Activated CD8-positive, alpha-beta memory T cell treated with anti-CD3 and anti-CD28 coated beads for 24 hours (primary cell): ENCODE measurements around the gene PSME2.

ENCODE experiments used
- DNase-seq: peaks from one replicate; pipeline ENCODE4 v3.0.0-alpha.2; 2020

Gene PSME2

DNA sequence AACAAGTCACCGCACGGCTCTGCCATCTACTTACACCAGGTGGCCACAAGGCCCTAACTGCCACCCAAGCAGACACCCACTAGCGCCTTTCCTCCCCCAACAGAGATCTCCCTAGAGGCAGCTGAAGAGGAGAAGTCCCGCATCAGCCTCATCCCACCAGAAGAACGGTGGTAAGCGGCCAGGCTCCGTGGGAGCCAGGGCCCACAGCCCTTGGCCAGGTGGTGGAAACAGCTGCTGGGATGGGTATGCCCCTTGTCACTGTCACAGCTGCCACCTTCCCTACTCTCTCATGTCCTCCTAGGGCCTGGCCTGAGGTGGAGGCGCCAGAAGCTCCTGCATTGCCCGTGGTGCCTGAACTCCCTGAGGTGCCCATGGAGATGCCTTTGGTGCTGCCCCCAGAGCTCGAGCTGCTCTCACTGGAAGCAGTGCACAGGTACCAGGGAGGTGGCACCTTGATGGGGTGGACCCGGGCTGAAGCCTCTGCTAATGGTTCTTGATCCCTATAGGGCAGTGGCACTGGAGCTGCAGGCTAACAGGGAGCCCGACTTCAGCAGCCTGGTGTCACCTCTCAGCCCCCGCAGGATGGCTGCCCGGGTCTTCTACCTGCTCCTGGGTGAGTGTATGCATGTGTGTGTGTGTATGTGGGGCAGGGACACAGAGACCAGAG is 33.0 kb upstream of the PSME2 start:
- no peak for DNase-seq

DNA sequence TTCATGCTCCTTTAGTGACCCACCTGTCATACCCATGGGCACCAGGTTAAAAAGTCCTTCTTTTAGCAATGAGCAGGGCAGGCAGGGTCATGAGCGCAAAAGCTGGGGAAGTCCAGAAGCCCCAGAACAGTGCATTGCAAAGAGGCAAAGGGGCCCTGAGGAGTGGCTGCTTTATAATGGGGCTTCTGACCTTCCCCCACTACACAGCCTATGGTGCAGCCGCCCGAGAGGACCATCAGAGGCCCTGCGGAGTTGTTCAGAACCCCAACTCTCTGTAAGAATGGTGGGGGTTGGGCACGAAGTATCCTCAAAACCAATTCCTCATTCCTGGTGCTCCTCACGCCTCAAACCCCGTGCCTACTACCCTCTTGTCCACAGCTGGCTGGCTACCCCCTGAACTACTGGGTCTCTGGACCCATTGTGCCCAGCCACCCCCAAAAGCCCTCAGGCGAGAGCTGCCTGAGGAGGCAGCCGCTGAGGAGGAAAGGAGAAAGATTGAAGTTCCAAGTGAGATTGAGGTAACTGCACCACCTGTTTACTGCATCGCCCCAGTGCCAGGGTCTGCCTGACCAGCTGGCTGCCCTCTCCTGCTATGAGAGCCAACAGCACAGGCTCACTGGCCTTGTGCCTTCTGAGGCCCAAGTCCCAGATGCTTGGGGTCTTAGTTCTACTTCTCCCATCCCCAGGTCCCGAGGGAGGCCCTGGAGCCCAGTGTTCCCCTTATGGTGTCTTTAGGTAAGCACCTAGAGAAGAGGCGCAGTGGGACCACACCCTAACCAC is 32.2 kb upstream of the PSME2 start:
- DNase-seq = no peak

DNA sequence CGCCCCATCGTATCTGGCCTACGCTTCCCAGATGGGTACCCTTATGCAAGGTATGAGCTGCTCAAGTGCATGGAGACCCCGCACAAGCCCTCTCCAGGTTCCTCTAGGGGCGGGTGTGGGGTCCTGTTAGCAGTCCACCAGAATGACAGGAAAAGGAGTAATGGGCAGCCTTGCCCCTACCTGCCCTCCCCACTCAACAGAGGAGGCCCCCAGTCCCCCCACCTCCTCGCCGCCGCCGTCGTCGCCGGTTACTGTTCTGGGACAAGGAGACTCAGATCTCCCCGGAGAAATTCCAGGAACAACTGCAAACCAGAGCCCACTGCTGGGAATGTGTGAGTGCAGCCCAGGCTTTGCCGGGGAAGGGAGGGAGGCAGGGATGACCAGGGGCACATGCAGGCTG is 31.5 kb upstream of the PSME2 start:
- no peak for DNase-seq

DNA sequence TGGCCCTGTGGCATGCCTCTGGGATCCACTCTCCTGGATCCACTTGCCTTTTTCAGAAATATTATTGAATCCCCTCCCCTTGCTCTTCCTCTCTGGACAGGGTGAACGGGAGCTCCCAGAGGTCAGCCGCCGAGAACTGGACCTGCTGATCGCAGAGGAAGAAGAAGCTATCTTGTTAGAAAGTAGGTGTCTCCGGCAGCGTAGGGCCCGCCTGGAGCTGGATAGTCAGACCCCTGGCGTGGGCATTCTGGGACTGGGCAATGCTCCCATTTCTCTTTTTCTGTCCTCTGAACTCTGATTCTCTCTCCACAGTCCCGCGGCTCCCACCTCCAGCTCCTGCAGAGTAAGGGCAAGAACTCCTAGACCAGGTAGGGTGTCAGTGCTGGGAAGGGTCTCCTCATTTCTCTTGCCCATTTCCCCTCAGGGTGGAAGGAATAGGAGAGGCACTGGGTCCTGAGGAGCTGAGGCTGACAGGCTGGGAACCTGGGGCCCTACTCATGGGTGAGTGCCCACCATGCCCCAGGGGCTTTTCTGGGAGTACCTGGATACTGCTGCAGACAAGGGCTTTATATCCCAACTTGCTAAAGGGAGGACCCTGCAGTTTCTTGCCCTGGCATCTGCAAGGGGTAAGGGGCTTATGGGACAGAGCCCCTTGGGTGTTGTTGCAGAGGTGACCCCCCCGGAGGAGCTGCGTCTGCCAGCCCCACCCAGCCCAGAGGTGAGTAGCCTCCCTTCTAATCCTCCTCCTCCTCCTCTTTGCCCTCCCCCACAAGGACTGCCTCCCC is 30.8 kb upstream of the PSME2 start:
- no peak for DNase-seq

DNA sequence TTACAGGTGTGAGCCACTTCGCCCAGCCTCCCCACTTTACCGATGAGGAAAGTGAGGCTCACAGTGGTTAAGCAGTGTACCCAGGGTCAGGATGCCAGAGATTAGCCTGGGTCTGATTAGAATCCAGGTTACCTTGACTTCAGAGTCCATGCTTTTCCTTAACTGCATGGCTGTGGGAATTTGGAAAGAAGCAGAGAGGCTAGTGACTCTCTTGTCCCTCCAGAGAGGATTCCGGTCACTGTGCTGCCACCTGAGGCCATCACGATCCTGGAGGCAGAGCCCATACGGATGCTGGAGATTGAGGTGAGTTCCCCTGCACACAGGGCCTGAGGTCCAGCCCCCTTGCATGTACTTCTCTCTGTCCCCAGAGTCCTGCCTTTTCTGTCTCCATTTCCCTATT is 30.2 kb upstream of the PSME2 start:
- no peak for DNase-seq

DNA sequence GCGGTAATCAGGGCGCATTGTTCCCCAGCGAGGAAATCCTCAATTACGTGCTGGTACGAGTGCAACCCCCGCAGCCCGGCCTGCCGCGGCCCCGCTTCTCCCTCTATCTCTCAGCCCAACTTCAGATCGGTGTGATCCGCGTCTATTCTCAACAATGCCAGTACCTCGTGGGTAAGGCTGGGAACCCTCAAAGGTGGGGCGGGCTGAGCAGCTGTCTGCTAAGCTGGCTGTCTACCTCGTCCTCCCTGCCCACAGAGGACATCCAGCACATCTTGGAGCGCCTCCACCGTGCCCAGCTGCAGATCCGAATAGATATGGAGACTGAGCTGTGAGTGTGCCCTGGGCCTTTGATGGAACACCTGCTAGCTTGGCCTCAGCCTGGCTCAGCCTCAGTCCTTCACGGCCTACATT is 26.5 kb upstream of the PSME2 start:
- no peak for DNase-seq

DNA sequence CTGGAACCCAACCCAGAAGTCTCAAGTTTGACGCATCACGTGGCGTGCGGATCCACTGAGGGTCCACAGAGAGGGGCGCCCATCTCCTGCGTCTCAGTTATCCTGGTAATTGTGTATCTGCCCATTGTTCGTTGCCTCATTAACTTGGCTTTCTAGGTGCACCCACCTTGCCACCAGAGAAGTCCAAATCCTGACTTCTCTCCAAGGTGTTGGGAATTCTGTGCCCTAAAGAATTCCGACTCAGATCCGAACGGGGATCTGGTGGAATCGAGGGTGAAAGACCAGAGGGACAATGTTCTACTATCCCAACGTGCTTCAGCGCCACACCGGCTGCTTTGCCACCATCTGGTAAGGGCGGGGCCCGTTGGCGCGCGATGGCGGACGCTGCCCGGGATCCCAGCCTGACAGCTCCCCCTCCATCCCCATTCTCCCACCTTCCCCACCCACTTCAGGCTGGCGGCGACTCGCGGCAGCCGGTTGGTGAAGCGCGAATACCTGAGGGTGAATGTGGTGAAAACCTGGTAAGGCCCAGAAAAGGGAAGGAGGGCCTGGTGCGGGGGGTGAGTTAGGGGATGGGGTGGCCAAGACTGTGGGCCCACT is 26.0 kb upstream of the PSME2 start:
- DNase-seq = no peak

DNA sequence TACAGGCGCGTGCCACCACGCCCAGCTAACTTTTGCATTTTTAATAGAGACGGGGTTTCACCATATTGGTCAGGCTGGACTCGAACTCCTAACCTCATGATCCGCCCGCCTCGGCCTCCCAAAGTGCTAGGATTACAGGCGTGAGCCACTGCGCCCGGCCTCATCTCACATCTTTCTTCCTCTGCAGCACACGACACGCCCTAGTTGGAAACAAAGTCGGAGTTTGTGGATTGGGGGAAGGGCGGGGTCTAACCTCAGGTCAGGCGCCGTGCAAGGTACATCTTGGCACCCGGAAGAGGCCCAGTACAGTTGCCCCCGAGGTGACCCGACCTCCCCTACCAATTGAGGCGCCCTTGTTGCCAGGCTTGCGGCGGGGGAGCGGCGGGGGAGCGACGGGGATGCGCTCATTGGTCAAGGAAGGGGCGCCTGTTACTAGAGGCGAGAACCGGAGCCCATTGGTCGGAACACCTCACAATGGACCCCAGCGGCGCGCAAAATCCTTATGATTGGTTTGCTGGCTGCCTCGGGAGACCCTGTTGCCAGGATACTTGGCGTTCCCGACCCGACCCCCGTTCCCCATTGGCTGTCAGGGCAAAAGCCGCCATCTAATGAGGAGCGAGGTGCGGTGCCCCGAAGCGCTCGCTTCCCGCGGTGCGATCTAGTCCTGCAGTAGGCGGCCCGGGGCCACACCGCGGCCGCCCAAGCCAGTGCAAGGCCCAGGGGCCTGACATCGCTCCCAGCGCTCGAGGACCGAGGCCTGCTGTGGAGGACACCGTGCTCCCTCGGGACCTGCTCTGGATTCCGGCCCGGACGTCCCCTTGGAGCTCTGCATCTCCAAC is 25.2 kb upstream of the PSME2 start, which contains the start of gene REC8:
REC8 (plus strand) TSS at position 659 of the 839 bp plus-strand sequence. CDS start 473 bp downstream, outside the sequence.
- peak; percentile 87 for DNase-seq

DNA sequence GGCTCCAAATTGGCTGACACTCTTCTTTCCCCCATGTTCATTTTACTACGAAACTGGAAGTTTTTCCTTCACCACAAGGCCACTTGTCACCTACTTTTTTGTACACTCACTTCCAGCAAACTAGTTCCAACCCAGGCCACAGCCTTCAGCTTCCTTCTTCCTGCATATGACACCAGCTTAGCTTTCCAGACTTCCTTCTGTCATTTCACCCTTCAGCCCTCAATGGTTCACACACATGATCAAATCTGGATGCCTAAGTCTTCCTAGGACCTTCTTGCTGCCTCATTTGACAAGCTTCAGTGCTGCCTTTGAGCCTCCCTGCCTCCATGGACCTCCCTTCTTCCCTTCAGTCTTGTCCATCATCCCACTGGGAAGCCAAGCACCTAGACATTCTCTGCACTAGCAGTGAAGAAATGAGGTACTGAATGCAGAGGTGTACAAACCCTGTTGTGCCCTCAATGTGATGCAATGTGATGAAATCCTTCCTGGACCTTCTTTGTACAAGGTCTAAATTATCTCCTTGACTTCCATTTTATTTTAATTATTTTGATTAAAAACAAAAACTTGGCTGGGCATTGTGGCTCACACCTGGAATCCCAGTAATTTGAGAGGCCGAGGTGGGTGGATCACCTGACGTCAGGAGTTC is 21.2 kb upstream of the PSME2 start:
- DNase-seq = no peak

DNA sequence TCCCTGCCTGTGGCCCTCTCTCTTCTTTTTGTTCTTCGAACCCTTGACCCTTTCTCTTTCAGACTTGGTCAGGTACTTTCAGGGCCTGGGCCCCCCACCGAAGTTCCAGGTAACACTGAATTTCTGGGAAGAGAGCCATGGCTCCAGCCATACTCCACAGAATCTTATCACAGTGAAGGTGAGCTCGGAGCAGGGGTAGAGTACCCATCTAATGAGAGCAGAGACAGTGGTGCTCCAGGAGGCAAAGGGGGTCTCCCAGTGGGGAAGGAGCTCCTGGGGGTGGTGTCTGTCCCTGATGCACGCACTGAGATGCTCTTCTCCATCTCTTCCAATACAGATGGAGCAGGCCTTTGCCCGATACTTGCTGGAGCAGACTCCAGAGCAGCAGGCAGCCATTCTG is 19.4 kb upstream of the PSME2 start:
- DNase-seq = no peak

DNA sequence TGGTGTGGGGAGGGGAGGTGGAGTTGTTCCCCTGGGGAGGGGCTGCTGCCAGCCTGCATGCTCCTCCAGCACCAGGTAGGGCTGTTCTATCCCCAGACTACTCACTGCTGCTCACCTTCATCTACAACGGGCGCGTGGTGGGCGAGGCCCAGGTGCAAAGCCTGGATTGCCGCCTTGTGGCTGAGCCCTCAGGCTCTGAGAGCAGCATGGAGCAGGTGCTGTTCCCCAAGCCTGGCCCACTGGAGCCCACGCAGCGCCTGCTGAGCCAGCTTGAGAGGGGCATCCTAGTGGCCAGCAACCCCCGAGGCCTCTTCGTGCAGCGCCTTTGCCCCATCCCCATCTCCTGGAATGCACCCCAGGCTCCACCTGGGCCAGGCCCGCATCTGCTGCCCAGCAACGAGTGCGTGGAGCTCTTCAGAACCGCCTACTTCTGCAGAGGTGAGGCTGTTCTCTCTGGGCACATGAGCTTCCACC is 18.1 kb upstream of the PSME2 start:
- no peak for DNase-seq

DNA sequence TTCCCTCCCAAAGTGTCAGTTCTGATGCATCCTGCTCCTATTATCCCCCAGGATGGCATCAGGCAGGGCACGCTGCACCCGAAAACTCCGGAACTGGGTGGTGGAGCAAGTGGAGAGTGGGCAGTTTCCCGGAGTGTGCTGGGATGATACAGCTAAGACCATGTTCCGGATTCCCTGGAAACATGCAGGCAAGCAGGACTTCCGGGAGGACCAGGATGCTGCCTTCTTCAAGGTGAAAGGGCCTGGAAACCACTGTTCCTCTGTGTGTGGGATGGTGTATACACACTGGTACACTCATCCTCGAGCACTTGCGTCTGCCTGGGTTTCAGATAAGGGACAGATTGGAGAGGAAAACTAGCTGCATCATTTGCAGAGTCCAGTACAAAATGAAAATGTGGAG is 15.7 kb upstream of the PSME2 start:
- DNase-seq = no peak

DNA sequence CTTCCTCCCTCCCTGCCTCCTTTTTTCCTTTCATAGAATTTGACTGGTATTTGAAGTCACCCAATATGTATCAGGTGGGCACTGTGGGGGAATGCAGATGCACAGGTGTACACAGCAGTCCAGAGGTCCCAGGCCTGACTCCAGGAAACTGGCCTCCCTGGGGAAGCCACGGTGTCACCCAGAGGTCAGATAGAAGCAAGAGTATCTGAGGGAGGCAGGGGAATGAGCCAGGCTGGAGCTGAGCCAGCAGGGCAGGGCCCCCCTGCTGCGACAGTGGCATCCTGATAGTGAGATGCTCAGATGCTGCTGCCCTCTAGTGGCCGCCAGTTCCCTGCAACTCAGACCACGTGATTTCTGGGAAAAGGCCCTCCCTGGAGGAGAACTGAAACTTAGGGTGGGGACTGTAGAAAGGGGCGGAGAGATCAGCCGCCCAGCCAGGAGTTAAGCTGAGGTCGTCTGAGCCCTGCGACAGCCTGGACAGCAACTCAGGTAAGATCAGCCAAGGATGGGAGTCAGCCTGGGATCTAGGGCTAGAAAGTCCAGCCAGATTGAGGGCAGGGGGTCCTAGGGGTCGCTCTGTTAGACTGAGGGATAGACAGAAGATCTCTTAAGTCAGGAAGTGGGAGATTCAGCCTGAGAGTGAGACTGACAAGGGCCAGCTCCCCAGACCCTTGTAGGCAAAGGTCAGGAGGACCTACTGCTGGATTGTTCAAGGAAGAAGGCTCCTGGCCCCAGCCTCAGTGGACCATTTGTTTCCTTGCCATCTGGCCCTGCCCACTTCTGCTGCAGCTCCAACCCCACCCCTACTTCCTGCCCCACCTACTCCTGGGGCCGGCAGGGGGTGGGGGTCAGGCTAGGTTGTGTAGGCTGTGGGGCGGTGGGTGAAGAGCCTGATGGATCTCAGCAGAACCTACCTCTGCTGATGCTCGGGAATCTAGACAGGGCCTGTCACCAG is 14.7 kb upstream of the PSME2 start, which contains the start of gene IRF9:
IRF9 (plus strand) TSS at position 416 of the 955 bp plus-strand sequence. CDS start 880 bp downstream, outside the sequence.
- DNase-seq = peak; percentile 100

DNA sequence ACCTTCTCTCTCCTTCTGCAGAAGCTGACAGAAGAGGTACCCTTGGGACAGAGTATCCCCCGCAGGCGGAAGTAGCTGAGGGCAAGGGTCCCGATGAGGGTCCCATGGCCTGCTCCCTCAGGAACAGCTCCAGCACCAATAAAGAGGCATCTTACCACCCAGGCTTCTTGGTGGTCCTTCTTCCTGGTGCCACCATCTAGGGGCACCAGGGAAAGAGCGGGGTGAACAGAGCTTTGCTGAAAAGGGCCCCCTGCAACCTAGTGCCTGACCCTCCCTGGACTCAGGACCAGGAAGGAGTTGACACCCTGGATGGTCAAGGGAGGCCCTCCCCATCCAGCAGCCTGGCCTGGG is 14.1 kb upstream of the PSME2 start:
- no peak for DNase-seq

DNA sequence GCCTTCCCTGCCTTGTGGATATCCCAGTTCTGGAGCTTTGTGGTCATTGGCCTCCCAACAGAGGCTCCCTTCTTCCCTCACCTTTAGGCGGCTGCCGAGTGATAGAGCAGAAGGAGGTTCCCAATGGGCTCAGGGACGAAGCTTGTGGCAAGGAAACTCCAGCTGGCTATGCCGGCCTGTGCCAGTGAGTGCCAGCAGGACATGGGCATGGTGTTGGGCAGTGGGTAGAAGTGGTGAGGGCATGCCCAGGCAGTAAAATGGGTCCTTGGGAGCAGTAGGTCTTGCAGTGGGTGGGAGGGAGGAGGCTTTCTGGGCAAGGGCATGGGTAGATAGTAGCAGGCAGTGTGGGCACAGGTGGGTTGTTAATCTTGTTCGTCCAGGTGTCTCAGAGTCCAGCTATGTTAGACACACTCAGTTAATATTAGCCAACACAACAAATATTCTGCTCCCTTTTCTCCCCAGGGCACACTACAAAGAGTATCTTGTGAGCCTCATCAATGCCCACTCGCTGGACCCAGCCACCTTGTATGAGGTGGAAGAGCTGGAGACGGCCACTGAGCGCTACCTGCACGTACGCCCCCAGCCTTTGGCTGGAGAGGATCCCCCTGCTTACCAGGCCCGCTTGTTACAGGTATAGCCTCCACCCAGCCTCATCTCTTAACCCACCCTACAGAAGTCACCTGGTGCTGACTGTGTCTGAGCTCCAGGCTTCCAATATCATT is 13.5 kb upstream of the PSME2 start:
- DNase-seq = no peak

DNA sequence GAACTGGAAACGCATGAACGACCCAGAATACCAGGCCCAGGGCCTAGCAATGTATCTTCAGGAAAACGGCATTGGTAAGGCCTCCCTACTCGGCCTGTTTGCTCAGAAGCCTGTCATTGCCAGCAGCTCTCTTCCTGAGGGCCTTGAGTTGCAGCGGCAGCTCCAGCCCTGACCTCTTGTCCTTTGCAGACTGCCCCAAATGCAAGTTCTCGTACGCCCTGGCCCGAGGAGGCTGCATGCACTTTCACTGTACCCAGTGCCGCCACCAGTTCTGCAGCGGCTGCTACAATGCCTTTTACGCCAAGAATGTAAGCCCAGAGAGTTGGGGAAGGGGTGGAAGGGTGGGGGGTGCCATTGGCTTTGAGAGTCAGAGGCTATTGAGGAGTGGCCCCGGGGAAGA is 10.9 kb upstream of the PSME2 start:
- DNase-seq = no peak

DNA sequence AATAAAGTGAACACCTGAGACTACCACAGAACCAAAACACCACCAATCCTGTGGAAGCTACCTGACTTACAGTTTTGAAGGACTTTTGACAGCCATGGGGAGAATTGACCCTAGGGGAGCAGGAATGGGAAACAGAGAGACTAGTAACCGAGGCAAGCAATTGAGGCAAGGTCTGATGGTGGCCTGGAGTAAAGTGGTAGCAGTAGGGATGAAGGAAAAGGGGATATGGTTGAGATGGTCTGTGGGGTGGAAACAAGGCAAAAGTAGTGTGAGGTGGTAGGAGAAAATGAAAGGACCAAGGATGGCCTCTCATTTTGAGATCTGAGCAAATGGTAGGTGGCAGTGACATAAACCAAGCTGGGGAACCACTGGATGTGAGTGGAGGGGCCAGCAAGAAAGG is 10.4 kb upstream of the PSME2 start:
- DNase-seq = no peak

DNA sequence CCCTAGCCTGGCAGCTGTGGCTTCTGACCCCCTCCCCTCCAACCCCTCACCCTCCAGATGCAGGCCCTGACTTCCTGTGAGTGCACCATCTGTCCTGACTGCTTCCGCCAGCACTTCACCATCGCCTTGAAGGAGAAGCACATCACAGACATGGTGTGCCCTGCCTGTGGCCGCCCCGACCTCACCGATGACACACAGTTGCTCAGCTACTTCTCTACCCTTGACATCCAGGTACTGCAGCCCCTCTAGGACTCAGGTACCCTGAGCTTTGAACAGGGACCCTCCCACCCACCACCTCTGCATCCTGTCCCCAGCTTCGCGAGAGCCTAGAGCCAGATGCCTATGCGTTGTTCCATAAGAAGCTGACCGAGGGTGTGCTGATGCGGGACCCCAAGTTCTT is 8.7 kb upstream of the PSME2 start:
- DNase-seq = no peak

DNA sequence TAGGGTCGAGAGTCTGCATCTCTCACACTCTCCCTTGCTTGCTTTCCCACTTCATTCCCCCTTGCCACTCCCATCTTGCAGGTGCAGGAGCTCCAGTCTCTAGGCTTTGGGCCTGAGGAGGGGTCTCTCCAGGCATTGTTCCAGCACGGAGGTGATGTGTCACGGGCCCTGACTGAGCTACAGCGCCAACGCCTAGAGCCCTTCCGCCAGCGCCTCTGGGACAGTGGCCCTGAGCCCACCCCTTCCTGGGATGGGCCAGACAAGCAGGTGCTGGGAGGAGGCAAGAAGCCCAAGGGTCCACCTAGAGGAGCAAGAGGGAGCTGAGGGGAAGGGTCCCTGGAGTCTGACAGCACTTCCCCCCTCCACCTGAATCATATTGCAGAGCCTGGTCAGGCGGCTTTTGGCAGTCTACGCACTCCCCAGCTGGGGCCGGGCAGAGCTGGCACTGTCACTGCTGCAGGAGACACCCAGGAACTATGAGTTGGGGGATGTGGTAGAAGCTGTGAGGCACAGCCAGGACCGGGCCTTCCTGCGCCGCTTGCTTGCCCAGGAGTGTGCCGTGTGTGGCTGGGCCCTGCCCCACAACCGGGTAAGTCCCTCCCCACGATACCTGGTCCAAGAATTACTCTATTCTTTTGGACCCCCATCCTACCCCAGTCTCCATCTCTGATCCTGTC is 5.1 kb upstream of the PSME2 start:
- no peak for DNase-seq
